Right atrium auricular region (tissue), 2 donors: ENCODE results near the gene RALA. TPM values are rescaled to one million over a fixed set of nuclear protein-coding genes. Genes with fewer than 3 reads are reported as not detected.

Experiments
- DNase-seq: peaks from one replicate; pipeline ENCODE4 v3.0.0-alpha.2; 2019; ENCODE audit warnings: low spot score
- H3K27ac ChIP-seq, 2 donors: fragments of 200-600 bp; sonication (generic); 1 replicate in 1 of 2; 2 replicates in 1 of 2; pipeline ENCODE4 v1.5.1; 2016 to 2019
- H3K27me3 ChIP-seq, 2 donors: fragments of 200-600 bp; sonication (generic); one replicate each; pipeline versions ENCODE4 v1.5.1 to v1.6.0; 2017 to 2019
- H3K36me3 ChIP-seq: fragments of 200-600 bp; sonication (generic); one replicate; pipeline ENCODE4 v1.5.1; 2016
- H3K4me1 ChIP-seq, 2 donors: fragments of 200-600 bp; sonication (generic); one replicate each; pipeline versions ENCODE4 v1.5.1 to v1.6.0; 2017 to 2019
- H3K4me3 ChIP-seq, 2 donors: fragments of 200-600 bp; sonication (generic); 1 replicate in 1 of 2; 2 replicates in 1 of 2; pipeline ENCODE4 v1.5.1; 2017 to 2019; ENCODE audit warnings: mild to moderate bottlenecking in 1 of 2, moderate library complexity in 1 of 2
- H3K9me3 ChIP-seq, 2 donors: fragments of 200-600 bp; sonication (generic); one replicate each; pipeline ENCODE4 v1.5.1; 2019
- total RNA-seq, 2 donors: library from RNA; depleted of rRNA; stranded (reverse); fragments of >200 nt; gene quantifications; one replicate each; pipeline ENCODE4 v1.1.0, GENCODE V29; 2016
- TF ChIP-seq, protein P1 (sequence below), 2 donors: fragments of 200-600 bp; sonication (generic); IDR thresholded peaks; one replicate each; pipeline ENCODE4 v1.5.1; 2019; ENCODE audit warnings: antibody characterized with exemption in 2 of 2

RALA gene
- total RNA-seq, 2 donors from 2014 or later, result 13.2 to 14.0 TPM

DNA sequence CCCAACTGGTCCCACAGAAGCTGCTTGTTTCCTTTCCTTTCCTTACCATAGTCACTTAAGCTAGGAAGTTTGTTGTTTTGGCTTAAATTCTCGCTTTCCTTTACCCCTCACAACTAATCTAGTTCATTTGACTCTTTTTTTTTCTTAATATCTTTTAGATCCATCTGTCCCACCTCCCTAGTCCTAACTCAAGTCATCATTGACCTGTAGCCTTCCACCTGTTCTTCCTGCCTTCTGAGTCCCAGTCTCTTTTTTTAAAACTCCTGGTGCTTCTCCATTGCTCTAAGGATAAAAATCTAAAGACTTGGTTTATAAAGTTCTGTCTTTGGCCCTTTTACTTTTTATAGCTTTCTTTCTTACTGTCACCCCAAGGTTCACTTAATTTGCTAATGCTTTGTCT is 47.6 kb downstream of the RALA start:
- Histone ChIP-seq H3K27me3 (no peaks in the 10 kb centered on the region), H3K27ac (no peak overlapping the region), H3K4me1 (peaks cover 0 to 18% of the 10 kb centered on the region in 2 donors), H3K9me3 (no peaks in the 10 kb centered on the region), H3K4me3 (no peak overlapping the region), H3K36me3 (no peaks in the 10 kb centered on the region)
- DNase-seq, result no peak
- TF ChIP-seq, protein P1, sequence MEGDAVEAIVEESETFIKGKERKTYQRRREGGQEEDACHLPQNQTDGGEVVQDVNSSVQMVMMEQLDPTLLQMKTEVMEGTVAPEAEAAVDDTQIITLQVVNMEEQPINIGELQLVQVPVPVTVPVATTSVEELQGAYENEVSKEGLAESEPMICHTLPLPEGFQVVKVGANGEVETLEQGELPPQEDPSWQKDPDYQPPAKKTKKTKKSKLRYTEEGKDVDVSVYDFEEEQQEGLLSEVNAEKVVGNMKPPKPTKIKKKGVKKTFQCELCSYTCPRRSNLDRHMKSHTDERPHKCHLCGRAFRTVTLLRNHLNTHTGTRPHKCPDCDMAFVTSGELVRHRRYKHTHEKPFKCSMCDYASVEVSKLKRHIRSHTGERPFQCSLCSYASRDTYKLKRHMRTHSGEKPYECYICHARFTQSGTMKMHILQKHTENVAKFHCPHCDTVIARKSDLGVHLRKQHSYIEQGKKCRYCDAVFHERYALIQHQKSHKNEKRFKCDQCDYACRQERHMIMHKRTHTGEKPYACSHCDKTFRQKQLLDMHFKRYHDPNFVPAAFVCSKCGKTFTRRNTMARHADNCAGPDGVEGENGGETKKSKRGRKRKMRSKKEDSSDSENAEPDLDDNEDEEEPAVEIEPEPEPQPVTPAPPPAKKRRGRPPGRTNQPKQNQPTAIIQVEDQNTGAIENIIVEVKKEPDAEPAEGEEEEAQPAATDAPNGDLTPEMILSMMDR (IDR thresholded peaks at IDR 0.05), result no peak

DNA sequence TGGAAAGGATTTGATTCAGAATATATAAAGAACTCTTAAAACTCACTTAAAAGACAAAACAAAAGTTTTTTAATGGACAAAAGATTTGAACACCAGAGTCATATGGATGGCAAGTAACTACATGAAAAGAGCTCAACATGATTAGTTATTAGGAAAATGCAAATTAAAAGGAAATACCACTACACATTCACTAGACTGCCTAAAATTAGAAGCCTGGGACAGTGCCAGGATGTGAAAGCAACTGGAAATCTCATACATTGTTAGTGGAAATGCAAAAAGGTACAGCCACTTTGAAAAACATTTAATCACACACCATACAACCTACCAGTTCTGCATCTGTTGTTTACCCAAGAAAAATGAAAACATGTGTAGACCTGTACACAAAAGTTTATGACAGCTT is 48.8 kb downstream of the RALA start:
- Histone ChIP-seq H3K36me3 (no peaks in the 10 kb centered on the region), H3K4me3 (no peak overlapping the region), H3K9me3 (no peaks in the 10 kb centered on the region), H3K4me1 (peaks cover 0 to 18% of the 10 kb centered on the region in 2 donors), H3K27ac (no peak overlapping the region), H3K27me3 (no peaks in the 10 kb centered on the region)
- DNase-seq, result no peak
- TF ChIP-seq, protein P1 (IDR thresholded peaks at IDR 0.05), result no peak

DNA sequence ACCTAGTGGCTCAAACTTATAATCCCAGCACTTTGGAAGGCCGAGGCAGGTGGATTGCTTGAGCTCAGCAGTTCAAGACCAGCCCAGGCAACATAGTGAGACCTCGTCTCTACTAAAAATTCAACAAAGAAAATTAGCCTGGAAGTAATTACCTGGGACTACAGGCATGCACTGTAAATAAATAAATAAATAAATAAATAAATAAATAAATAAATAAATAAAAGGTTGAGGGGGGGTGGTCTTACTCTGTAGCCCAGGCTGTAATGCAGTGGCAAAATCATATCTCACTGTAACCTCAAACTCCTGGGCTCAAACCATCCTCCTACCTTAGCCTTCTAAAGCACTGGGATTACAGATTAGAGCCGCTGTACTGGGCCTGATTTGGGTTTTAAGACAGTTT is 50.5 kb downstream of the RALA start:
- TF ChIP-seq, protein P1 (IDR thresholded peaks at IDR 0.05), result no peak

DNA sequence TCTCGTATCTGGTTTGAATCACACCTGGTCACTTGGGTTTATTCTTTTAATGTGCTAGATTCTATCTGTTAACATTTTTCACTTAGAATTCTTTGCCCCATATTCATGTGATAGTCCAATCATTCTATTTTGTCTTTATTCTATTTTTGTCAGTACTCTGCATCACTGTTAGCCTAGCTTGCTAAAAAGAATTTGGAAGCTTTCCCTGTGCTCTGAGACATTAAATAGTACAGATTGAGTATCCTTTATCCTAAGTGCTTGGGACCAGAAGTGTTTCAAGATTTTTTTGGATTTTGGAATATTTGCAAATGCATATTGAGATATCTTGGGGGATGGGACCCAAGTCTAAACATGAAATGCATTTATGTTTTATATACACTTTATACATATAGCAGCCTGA is 51.0 kb downstream of the RALA start:
- Histone ChIP-seq H3K9me3 (no peaks in the 10 kb centered on the region), H3K27me3 (no peaks in the 10 kb centered on the region), H3K36me3 (no peaks in the 10 kb centered on the region), H3K27ac (peak overlapping the region in 1 of 2 donors; percentile 65), H3K4me1 (peaks cover 0 to 22% of the 10 kb centered on the region in 2 donors), H3K4me3 (no peak overlapping the region)
- TF ChIP-seq, protein P1 (IDR thresholded peaks at IDR 0.05), result no peak
- DNase-seq, result no peak

More for the DNA sequence above, 50.5 kb downstream of the RALA start:
- Histone ChIP-seq H3K4me3 (no peak overlapping the region), H3K9me3 (no peaks in the 10 kb centered on the region), H3K27ac (peak overlapping the region in 1 of 2 donors; percentile 65), H3K27me3 (no peaks in the 10 kb centered on the region), H3K4me1 (peaks cover 0 to 18% of the 10 kb centered on the region in 2 donors), H3K36me3 (no peaks in the 10 kb centered on the region)
- no peak for DNase-seq

DNA sequence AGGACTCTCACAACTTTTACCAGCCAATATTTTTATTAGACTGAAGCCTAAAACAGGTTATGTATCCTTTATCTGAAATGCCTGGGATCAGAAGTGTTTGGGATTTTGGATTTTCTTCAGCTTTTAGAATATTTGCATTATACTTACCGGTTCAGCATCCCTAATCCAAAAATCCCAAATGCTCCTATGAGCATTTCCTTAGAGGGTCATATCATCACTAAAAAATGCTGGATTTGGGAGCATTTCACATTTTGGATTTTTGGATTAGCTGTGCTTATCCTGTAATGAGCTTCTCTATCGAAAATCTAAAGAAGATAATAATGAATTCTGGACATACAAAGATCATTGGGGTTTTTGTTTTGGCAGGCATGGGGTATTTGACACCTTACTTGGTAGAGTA is 53.0 kb downstream of the RALA start:
- H3K27me3 ChIP-seq, result no peaks in the 10 kb centered on the region

More for the DNA sequence above, 53.0 kb downstream of the RALA start:
- Histone ChIP-seq H3K4me1 (peaks cover 0 to 27% of the 10 kb centered on the region in 2 donors), H3K36me3 (no peaks in the 10 kb centered on the region), H3K27ac (peak overlapping the region in 1 of 2 donors; percentile 1), H3K4me3 (no peak overlapping the region), H3K9me3 (no peaks in the 10 kb centered on the region)
- TF ChIP-seq, protein P1 (IDR thresholded peaks at IDR 0.05), result no peak
- no peak for DNase-seq
